Measurements from ENCODE around the gene TMOD1. TPM values are rescaled to one million over a fixed set of nuclear protein-coding genes. Genes with fewer than 3 reads are reported as not detected.
A peak's percentile ranks its signal among the peaks of the same experiment; 100 is the strongest.

TMOD1 gene
- total RNA-seq, 1 donor from 2014 or later, result 1.3 TPM

DNA sequence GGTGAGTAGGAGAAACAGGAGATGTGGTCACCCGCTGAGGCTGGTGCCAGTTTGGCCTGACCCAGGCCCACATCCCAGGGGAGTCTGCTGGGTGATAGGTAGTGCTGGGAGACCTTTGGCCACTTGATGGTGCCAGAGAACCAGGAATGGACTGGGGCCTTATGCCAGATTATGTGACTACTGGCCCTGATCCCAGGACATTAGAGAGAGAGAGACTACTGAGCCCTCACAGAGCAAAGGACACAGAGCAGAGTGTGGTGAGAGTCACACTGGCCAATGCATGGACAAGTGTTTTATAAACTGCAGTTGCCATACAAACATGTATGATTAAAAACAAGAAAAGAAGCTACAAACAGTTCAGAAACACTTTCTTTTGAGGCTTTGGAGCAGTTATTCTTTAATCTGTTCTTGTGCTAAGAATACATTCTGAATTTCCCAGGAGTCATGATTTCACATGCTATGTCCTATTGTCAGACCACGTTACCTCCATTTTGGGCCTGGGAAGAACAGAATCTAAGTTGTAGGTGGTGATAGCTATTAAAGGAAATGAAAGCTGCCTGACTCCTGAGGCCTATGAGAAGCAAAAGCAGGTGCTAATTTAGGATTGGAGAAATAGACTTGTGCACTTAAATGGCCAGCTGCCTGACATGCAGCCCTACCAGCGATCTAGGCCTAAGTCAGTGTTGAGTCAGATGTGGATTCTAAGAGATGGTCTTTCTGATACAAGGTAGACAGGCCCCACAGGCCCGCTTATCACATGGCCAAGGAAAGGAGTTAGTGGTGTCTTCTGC lies 32.6 kb upstream of the TMOD1 start:
- TF ChIP-seq, protein P1, sequence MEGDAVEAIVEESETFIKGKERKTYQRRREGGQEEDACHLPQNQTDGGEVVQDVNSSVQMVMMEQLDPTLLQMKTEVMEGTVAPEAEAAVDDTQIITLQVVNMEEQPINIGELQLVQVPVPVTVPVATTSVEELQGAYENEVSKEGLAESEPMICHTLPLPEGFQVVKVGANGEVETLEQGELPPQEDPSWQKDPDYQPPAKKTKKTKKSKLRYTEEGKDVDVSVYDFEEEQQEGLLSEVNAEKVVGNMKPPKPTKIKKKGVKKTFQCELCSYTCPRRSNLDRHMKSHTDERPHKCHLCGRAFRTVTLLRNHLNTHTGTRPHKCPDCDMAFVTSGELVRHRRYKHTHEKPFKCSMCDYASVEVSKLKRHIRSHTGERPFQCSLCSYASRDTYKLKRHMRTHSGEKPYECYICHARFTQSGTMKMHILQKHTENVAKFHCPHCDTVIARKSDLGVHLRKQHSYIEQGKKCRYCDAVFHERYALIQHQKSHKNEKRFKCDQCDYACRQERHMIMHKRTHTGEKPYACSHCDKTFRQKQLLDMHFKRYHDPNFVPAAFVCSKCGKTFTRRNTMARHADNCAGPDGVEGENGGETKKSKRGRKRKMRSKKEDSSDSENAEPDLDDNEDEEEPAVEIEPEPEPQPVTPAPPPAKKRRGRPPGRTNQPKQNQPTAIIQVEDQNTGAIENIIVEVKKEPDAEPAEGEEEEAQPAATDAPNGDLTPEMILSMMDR (IDR thresholded peaks at IDR 0.05), result peak; percentile 91
- DNase-seq (ENCODE audit: low spot score), result no peak
- H3K4me1 Mint-ChIP-seq (ENCODE audit: low read depth), result peaks cover 4% of the 10 kb centered on the region
- H3K4me3 Mint-ChIP-seq (ENCODE audit: unreplicated experiment), result no peak overlapping the region
- peaks cover 10% of the 10 kb centered on the region for H3K36me3 Mint-ChIP-seq (ENCODE audit: low read depth)
- H3K9me3 Mint-ChIP-seq (ENCODE audit: low read depth), result no peaks in the 10 kb centered on the region
- H3K27me3 Mint-ChIP-seq (ENCODE audit: low read depth), result no peaks in the 10 kb centered on the region
- H3K27ac Mint-ChIP-seq (ENCODE audit: unreplicated experiment), result no peak overlapping the region

DNA sequence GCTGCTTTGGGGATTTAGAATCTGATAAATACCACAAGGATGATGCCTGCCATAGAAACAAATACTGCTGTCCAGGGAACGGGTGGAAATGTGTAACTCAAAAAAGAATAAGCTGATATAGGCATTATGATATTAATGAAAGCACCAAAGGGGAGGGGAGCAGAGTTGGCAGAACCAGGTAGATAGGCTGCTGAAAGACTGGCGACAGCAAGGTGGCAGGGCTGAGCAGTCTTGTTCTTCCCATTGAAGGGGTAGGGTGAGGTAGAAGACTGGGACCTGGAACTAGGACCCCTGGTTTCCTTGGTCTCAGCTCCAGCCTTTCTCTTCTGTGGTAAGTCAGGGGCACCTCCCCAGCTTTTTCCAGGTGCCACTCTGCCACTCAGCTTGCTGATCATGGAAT lies 31.4 kb upstream of the TMOD1 start:
- TF ChIP-seq, protein P1 (IDR thresholded peaks at IDR 0.05), result peak; percentile 38
- H3K27me3 Mint-ChIP-seq (ENCODE audit: low read depth), result no peaks in the 10 kb centered on the region
- peaks cover 12% of the 10 kb centered on the region for H3K36me3 Mint-ChIP-seq (ENCODE audit: low read depth)
- peaks cover 4% of the 10 kb centered on the region for H3K4me1 Mint-ChIP-seq (ENCODE audit: low read depth)
- H3K9me3 Mint-ChIP-seq (ENCODE audit: low read depth), result no peaks in the 10 kb centered on the region
- DNase-seq (ENCODE audit: low spot score), result no peak
- H3K27ac Mint-ChIP-seq (ENCODE audit: unreplicated experiment), result no peak overlapping the region
- H3K4me3 Mint-ChIP-seq (ENCODE audit: unreplicated experiment), result no peak overlapping the region

DNA sequence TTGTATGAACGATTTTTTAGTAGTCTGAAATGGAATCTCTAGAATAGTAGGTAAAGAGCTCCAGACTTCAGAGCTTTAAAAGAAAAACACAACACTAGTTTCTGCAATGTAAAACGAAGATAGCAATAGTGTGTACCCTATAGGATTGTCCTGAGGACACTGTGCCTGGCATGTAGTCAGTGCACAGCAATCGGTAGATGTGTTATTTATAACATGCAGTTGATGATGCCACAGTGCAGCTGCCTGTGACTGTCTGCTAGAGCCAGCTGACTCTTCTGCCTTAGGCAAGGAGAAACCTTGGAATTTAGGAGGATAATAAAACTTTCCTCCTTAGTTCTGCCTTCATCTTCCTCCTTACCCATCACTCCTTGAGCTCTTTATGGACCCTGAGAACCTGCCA lies 27.7 kb upstream of the TMOD1 start:
- Mint-ChIP-seq H3K36me3 (ENCODE audit: low read depth) (peaks cover 18% of the 10 kb centered on the region), H3K27ac (ENCODE audit: unreplicated experiment) (no peak overlapping the region), H3K9me3 (ENCODE audit: low read depth) (no peaks in the 10 kb centered on the region), H3K4me1 (ENCODE audit: low read depth) (peaks cover under 1% of the 10 kb centered on the region), H3K27me3 (ENCODE audit: low read depth) (no peaks in the 10 kb centered on the region), H3K4me3 (ENCODE audit: unreplicated experiment) (no peak overlapping the region)
- DNase-seq (ENCODE audit: low spot score), result no peak
- TF ChIP-seq, protein P1 (IDR thresholded peaks at IDR 0.05), result no peak

DNA sequence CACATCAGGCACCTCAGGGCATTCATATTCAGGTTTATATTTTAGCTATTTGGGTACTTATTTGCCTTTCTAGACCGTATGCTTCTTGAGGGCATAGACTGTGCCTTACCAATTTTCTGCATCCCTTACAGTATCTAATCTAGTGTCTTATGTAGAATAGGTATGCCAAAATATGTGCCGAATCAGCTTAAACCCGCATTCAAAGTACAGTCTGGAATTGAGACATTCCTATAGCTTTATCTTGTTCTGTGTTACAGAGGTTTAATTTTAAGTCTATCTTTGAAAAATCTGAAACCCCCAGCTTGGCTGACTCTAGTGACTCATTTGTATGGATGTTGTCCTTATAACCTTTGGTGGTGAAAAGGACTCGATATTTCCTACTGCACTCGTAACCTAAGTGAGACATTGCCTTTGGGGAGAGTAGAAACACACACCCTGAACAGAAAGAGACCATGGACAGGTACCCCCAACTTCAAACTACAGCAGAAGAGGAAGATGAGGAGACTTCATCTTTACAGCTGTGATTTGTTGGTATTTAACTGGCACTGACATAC lies 27.0 kb upstream of the TMOD1 start:
- DNase-seq (ENCODE audit: low spot score), result no peak
- Mint-ChIP-seq H3K4me1 (ENCODE audit: low read depth) (no peaks in the 10 kb centered on the region), H3K4me3 (ENCODE audit: unreplicated experiment) (no peak overlapping the region), H3K36me3 (ENCODE audit: low read depth) (peaks cover 20% of the 10 kb centered on the region), H3K27ac (ENCODE audit: unreplicated experiment) (no peak overlapping the region), H3K9me3 (ENCODE audit: low read depth) (no peaks in the 10 kb centered on the region), H3K27me3 (ENCODE audit: low read depth) (no peaks in the 10 kb centered on the region)
- TF ChIP-seq, protein P1 (IDR thresholded peaks at IDR 0.05), result no peak

DNA sequence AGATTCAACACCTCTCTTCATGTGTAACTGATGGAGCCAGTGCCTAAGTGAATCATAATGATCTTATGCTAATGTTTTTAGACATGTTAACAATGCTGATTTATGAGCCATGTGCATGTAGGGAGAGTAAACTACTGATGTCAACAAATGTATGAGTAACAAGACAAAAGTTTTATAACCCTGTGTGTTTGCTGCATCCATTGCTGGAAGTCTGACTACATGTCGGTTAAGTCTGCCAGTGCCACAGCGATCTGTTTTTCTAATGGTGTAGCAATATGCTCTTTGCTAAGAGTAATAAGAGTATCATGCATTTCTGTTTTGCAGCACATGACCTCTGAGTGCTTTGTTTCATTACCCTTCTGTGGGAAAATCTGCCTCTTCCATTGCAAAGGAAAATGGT lies 26.4 kb upstream of the TMOD1 start:
- Mint-ChIP-seq H3K4me3 (ENCODE audit: unreplicated experiment) (no peak overlapping the region), H3K27ac (ENCODE audit: unreplicated experiment) (no peak overlapping the region), H3K9me3 (ENCODE audit: low read depth) (no peaks in the 10 kb centered on the region), H3K36me3 (ENCODE audit: low read depth) (peaks cover 20% of the 10 kb centered on the region), H3K4me1 (ENCODE audit: low read depth) (no peaks in the 10 kb centered on the region), H3K27me3 (ENCODE audit: low read depth) (no peaks in the 10 kb centered on the region)
- DNase-seq (ENCODE audit: low spot score), result no peak
- TF ChIP-seq, protein P1 (IDR thresholded peaks at IDR 0.05), result no peak
